SJSA1 (cell line): ENCODE measurements around the gene L1TD1. TPM values are rescaled to one million over a fixed set of nuclear protein-coding genes. Genes with fewer than 3 reads are reported as not detected.

Experiments used
- DNase-seq, 2 experiments: peaks; one replicate each; pipeline ENCODE4 v3.0.0-alpha.2; 2015 to 2020; ENCODE audit warnings: low spot score in 2 of 2, low read depth in 1 of 2
- H3K27ac ChIP-seq: fragments of 250-450 bp; sonication (Bioruptor Pico); 2 replicates; pipeline ENCODE4 v1.5.1; 2020; ENCODE audit warnings: mild to moderate bottlenecking, moderate library complexity
- H3K27me3 ChIP-seq: fragments of 250-450 bp; sonication (Bioruptor Pico); replicated peaks from 2 replicates; pipeline ENCODE4 v1.5.1; 2020; ENCODE audit warnings: mild to moderate bottlenecking, moderate library complexity
- H3K36me3 ChIP-seq: fragments of 250-450 bp; sonication (Bioruptor Pico); 2 replicates; pipeline ENCODE4 v1.5.1; 2020; ENCODE audit warnings: mild to moderate bottlenecking
- H3K4me1 ChIP-seq: fragments of 250-450 bp; sonication (Bioruptor Pico); replicated peaks from 2 replicates; pipeline ENCODE4 v1.6.1; 2021; ENCODE audit warnings: mild to moderate bottlenecking
- H3K4me3 ChIP-seq: fragments of 250-450 bp; sonication (Bioruptor Pico); 2 replicates; pipeline ENCODE4 v1.5.1; 2020; ENCODE audit warnings: mild to moderate bottlenecking
- H3K9me3 ChIP-seq: fragments of 250-450 bp; sonication (Bioruptor Pico); replicated peaks from 2 replicates; pipeline ENCODE4 v1.5.1; 2020; ENCODE audit warnings: mild to moderate bottlenecking
- total RNA-seq: library from RNA; depleted of rRNA; stranded (reverse); fragments of >200 nt; shearing (Covaris generic); gene quantifications from 2 replicates; pipeline ENCODE4 v1.2.3, GENCODE V29; 2014; rRNA removed

The L1TD1 gene
- total RNA-seq, 1 experiment from 2014 or later: not detected

- Histone ChIP-seq H3K27ac (no peak overlapping the region), H3K27me3 (no peaks in the 10 kb centered on the region), H3K36me3 (no peaks in the 10 kb centered on the region), H3K4me1 (no peaks in the 10 kb centered on the region), H3K9me3 (no peaks in the 10 kb centered on the region), H3K4me3 (no peak overlapping the region)
- DNase-seq: no peak
These were observed 66.0 kb downstream of the L1TD1 start for GRCh38 chr1:62260688-62261087.

Other genes starting within 250 kb of the L1TD1 start
- not detected in 2 replicates for gene KANK4, start 124.6 kb downstream of the L1TD1 start, total RNA-seq
- 100 and 106 TPM in 2 replicates for gene USP1, start 242.2 kb downstream of the L1TD1 start, total RNA-seq